ENCODE data around the gene ACTR8. TPM values are rescaled to one million over a fixed set of nuclear protein-coding genes. Genes with fewer than 3 reads are reported as not detected.

The ACTR8 gene
- total and polyA plus RNA-seq, 2 of the 13 experiments (the other 11 are each of a cell fraction or from before 2014, with no cell fraction given) = 15.5 to 29.0 TPM

DNA sequence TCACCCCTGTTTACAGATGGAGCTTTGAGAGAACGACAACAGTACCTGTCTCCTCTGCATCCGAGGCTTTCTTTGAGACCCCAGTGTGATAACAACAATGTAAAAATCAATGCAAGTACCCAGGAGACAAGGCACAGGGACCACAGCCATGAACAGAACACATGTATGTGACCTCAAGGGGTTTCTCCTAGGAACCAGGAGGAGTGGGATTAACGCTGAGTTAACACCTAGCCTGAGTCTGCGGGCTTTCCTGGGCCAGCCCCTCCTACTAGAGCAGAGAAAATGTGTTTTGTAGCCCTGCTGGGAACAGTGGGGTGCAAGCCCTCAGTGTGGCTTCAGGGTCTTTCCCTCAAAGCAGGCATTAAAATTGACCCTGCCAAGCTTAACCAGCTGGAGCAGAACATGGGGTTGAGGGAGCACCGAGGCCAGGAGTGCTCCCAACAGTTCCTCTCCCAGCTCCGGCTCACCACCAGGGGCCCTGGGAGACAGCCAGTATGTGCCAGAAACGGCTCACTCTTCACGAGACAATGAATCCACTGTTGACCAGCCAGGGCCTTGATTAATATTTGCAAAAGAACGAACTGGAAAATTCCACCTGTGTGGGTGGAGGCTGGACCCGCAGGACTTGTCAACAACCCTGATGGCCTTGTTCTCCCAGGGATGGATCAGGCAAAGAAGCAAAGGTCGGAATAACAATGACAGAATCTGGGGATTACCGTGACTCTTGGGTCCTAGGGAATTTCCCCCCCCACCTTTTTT lies 39.3 kb downstream of the ACTR8 start (continued):
- 0 out of 2 replicates have a peak, but pooled peaks have one; percentile 11 for TF ChIP-seq ZNF281 (CRISPR knock-in tag; IDR thresholded peaks at IDR 0.05; ENCODE audit: borderline replicate concordance)
- TF ChIP-seq ZFP82 (CRISPR knock-in tag; IDR thresholded peaks at IDR 0.05; ENCODE audit: borderline replicate concordance) = no peak; the same call in 1 of the 2 replicates
- peak; percentile 13; the same call in 1 of the 2 replicates for TF ChIP-seq ZNF891 (CRISPR knock-in tag; IDR thresholded peaks at IDR 0.05)
- TF ChIP-seq YEATS4 (CRISPR knock-in tag; IDR thresholded peaks at IDR 0.05; ENCODE audit: borderline replicate concordance) = peak; percentile 87; the same call in 1 of the 2 replicates
- no peak for TF ChIP-seq DNMT1 (CRISPR knock-in tag; IDR thresholded peaks at IDR 0.05)
- peak; percentile 12; the same call in 1 of the 2 replicates for TF ChIP-seq ARID4A (CRISPR knock-in tag; IDR thresholded peaks at IDR 0.05; ENCODE audit: borderline replicate concordance)
- no peak for TF ChIP-seq CC2D1A (CRISPR knock-in tag; IDR thresholded peaks at IDR 0.05)
- TF ChIP-seq ZNF83 (CRISPR knock-in tag; IDR thresholded peaks at IDR 0.05; ENCODE audit: borderline replicate concordance) = no peak
- no peak for TF ChIP-seq ZNF75D (CRISPR knock-in tag; IDR thresholded peaks at IDR 0.05; ENCODE audit: borderline replicate concordance)
- no peak; the same call in 1 of the 2 replicates for TF ChIP-seq MIER2 (CRISPR knock-in tag; IDR thresholded peaks at IDR 0.05)
- 0 out of 2 replicates have a peak, but pooled peaks have one; percentile 51 for TF ChIP-seq ZFAT (CRISPR knock-in tag; conservative IDR thresholded peaks at IDR 0.05)
- TF ChIP-seq RXRB (CRISPR knock-in tag; IDR thresholded peaks at IDR 0.05; ENCODE audit: borderline replicate concordance) = peak; percentile 44; the same call in 1 of the 2 replicates
- no peak for TF ChIP-seq JUN (CRISPR knock-in tag; IDR thresholded peaks at IDR 0.05)
- peak; percentile 21; the same call in 1 of the 2 replicates for TF ChIP-seq RXRA (CRISPR knock-in tag; IDR thresholded peaks at IDR 0.05)
- TF ChIP-seq ZFP90 (CRISPR knock-in tag; IDR thresholded peaks at IDR 0.05; ENCODE audit: borderline replicate concordance) = peak; percentile 77; the same call in 1 of the 2 replicates
- peak; percentile 37; the same call in 1 of the 2 replicates for TF ChIP-seq ATF7 (IDR thresholded peaks at IDR 0.05)
- no peak; the same call in 1 of the 2 replicates for TF ChIP-seq ATF7 (CRISPR knock-in tag; IDR thresholded peaks at IDR 0.05)
- no peak; the same call in 1 of the 2 replicates for TF ChIP-seq ZNF619 (CRISPR knock-in tag; IDR thresholded peaks at IDR 0.05)
- no peak for TF ChIP-seq HES4 (CRISPR knock-in tag; IDR thresholded peaks at IDR 0.05; ENCODE audit: borderline replicate concordance)
- TF ChIP-seq GTF2F1 (IDR thresholded peaks at IDR 0.05; ENCODE audit: low read length) = no peak
- no peak; the same call in 1 of the 2 replicates for TF ChIP-seq KAT7 (CRISPR knock-in tag; IDR thresholded peaks at IDR 0.05; ENCODE audit: borderline replicate concordance)

All from HepG2 (cell line).